Ovary (tissue), 3 donors: ENCODE data around the gene GNPDA2.

Experiments used
- POLR2A ChIP-seq: fragments of 450-650 bp; IDR thresholded peaks from one replicate; pipeline ENCODE4 v1.6.1; 2017; ENCODE audit warnings: antibody characterized with exemption, mild to moderate bottlenecking, moderate library complexity
- TF ChIP-seq, protein P1 (sequence below), 3 donors: fragments of 450-650 bp in 2 of 3; fragments of 200-600 bp in 1 of 3; IDR thresholded peaks; one replicate each; pipeline versions ENCODE4 v1.5.1 to v1.8.0; 2016 to 2022; ENCODE audit warnings: antibody characterized with exemption in 3 of 3, mild to moderate bottlenecking in 1 of 3
- donor health status: DM: no; HTN: no; CAD: no.

DNA sequence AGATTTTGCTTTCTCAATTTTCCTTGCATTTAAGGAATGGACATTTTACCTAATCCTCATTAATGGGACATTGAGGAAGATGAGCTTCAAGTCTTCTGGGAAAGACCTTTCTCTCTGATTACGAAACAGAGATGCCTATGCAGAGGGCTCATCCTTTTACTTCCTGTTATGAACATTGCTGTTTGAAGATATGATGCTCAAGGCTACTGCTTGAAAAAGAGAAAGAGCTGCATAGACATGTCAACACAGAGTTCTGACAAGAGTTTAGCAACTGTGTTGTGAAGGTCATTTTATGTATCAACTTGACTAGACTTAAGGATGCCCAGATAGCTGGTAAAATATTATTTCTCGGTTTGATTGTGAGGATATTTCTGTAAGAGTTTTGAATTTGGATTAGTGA lies 13.8 kb upstream of the GNPDA2 start:
- TF ChIP-seq, protein P1, sequence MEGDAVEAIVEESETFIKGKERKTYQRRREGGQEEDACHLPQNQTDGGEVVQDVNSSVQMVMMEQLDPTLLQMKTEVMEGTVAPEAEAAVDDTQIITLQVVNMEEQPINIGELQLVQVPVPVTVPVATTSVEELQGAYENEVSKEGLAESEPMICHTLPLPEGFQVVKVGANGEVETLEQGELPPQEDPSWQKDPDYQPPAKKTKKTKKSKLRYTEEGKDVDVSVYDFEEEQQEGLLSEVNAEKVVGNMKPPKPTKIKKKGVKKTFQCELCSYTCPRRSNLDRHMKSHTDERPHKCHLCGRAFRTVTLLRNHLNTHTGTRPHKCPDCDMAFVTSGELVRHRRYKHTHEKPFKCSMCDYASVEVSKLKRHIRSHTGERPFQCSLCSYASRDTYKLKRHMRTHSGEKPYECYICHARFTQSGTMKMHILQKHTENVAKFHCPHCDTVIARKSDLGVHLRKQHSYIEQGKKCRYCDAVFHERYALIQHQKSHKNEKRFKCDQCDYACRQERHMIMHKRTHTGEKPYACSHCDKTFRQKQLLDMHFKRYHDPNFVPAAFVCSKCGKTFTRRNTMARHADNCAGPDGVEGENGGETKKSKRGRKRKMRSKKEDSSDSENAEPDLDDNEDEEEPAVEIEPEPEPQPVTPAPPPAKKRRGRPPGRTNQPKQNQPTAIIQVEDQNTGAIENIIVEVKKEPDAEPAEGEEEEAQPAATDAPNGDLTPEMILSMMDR (IDR thresholded peaks at IDR 0.05): no peak
- no peak for TF ChIP-seq POLR2A
